Skeletal muscle cell (primary cell): ENCODE data around the gene CMBL.
A peak's percentile ranks its signal among the peaks of the same experiment; 100 is the strongest.
"Not testable (repeated sequence)": the region's sequence is repeated elsewhere in the genome, so short reads cannot be mapped to it uniquely, and the experiment has no call there.

Experiments
- DNase-seq: peaks from one replicate; pipeline ENCODE4 v3.0.0-alpha.2; 2010; ENCODE audit warnings: low read depth
- H3K4me3 ChIP-seq: 2 replicates; pipeline ENCODE4 v1.5.1; 2011; ENCODE audit warnings: low read depth, mild to moderate bottlenecking, control low read depth, low read length, moderate library complexity

The CMBL gene

DNA sequence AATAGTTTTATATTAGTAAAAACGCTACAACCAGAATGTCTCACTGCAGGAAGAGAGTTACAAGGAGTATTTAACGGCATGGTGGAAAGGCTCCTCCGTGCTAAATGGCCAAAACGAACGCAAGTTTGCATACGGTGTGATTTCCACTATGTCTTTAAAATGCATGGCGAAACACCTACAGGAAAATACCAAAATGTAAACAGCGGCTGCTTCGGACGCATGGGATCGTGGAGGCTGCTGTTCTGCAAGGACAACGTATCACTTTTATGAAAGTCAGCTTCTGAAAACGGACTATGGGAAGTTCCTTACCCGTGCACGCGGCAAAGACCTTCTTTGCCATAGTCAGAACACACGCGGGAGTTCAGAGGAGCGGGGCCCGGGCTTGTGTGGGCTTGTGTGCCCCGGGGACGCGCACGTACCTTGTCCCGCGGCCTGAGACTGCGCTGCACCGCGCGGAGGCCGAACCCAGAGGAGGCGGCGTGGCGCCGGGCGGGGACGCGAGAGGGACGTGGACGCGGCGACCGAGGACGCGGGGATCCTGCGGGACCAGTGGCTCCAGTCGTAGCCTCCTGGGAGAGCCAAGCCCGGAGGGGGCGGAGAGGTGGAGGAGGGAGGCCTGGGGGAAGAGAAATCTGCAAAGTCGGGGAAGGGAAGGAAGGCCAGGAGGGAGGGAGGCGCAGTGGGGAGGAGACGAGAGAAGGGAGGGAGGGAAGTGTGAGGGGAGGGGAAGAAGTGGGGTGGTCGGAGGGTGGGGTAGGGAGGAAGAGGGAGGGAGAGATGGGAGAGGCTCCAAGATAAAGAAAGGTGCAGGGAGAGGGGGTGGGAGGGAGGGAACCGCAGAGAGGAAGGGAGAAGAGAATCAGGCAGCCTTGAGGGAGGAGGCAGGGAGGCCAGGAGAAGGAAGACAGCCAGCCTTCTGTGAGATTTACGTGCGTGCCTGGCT, at the start of gene CMBL:
Gene CMBL (minus strand): TSS at position 697 of the 943 bp plus-strand sequence. CDS start 17,140 bp downstream, outside the sequence.
- no peak for DNase-seq

DNA sequence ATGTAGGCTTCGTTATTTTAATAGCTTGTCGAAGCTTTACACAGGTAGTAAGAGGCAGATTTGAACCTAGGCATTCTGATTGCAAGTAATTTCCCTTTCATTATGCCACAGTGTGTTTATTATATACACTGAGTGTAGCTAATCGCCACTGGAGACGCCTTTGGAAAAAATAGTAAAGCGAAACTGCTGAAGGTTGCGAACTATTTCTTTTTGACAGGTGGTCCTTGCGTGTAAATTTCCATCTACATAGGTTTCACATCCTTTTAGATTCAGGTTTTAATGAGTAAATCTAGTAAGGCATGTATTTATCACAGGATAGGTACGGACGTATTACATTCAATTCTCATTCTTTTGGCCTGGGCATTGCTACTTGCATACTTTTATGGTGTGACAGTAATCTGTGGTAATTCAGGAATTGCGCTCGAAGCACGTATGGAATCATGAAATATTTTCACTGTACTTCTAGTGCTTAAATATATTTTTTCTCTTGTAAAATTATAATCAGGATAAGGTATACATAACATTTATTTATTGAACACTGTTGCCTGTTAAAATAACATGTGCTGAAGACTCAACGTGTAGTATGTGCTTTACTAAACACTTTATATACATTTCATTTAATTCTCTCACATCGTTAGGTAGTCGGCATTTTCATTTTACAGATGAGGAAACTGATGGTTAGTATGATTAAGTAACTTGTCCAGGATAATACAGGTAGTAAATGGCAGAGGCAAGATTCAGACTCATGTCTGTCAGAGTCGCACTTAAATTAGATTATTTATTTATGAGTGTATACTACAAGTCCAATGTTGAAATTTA, 47.6 kb upstream of the CMBL start:
- peak overlapping the region; percentile 88 for H3K4me3 ChIP-seq
- DNase-seq, result no peak

More for the DNA sequence above, at the start of gene CMBL:
- H3K4me3 ChIP-seq, result peak within 1 kb of the TSS; percentile 64

DNA sequence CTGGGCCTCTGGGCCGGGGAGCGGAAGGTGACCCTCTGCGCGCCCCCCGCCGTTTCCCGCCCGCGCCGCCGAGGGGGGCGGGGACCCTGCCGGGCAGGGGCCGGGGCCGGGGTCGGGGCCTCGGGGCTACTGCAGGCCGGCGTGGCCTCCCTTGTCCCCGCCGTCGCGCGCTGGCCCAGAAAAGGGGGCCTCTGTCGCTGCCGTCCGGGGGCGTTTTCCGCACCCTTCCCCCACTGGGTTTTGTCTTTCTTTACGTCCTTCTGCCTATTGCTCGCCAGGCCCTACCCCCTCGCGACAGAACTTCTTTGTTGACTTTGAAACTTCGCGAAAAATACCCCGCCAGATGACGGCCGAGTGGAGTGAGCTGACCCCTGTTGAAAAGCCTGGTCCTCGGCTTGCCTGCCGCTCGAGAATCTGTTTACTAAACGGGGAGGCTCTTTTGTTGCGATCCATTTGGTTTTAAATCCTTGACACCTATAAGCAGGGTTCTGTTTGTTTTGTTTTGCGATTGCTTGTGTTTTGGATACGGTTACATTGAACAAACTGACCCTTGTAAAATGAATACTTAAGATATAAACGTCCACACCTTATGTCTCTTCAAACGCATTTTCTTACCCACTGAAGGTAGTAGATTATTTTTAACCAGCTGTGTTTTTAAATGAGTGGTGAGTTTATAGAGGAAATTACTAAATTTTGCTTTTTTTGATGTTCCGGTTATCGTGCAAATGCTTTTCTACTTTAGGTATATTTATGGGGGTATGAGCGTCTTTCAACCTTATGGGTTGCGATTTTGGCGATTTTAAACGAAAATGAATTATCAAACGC, 46.6 kb upstream of the CMBL start:
- H3K4me3 ChIP-seq, result peak overlapping the region; percentile 88
- DNase-seq, result no peak

DNA sequence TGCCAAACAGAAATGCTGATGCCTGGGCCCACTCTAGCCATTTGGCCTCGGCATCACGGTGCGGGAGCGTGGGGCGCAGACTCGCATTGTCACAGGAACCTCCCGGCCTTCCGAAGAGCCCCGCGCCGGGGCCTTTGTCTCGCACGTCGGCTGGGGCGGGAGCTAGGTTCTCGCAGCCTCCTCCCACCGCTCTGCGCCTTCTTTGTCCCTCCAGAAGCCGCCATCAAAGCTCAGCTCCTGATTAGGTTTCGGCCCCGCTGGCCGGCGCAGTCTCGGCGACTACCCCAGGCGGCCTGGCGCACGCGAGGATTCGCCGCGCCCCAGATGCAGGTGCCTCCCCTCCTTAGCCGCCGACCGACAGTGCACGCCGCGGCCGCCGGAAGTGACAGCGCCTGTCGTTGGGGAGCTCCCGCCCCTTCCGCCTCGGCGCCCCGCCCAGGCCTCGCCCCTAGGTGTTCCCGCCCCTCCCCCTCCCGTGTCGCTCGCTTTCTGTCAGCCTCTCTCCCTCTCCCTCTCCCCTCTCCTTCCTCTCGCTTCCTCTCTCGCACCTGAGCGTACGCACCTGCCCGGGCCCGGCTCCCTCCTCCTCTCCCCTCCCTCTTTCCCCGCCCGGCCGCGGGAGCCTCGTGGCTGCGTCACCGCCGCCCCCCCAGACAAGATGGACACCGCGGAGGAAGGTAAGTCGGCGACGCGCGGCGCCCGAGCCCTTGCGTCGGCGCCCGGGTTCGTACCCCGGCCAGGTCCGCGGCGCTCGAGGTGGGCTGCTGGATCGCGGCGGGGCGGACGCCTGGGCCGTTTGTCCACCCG, 45.7 kb upstream of the CMBL start, which contains the start of gene MARCHF6:
Gene MARCHF6 (plus strand): TSS at position 455 of the 807 bp plus-strand sequence. CDS start 204 bp downstream, at position 659.
- H3K4me3 ChIP-seq, result peak within 1 kb of the TSS; percentile 88
- peak; percentile 67 for DNase-seq

DNA sequence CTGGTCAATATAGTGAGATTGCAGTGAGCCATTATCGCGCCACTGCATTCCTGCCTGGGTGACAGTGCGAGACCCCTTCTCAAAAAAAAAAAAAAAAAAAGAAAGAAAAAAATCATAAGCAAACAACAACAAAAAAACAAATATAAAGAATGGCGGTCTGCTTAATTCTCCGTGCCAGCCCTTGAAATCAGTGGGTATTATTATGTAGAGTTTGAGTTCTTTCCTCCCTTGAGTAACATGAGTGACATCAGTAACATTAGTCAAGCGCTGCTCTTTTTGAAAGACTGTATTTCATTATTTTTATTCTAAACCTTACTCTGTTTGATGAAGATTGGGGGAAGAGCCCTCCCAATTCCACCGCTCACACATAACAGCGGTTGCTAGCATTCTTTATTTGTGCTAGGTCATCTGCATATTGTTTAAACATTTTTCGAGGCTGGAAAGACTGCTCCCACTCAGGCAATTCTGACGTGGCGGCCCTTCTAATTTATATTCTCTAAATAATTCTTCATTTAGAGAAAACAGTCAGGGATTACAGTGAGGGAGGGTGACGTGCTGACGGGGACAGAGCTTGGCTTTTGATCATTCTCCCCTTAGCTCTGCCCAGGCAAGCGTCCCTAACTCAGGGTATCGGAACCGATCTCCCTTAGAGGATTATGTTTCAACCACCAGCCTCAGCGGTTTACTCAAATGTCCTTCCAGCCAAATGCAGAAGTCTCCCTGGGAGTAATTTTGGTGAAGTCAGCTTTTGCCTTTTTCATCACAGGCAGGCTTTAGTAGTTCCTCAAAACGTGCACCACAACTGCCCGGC, 44.9 kb upstream of the CMBL start:
- H3K4me3 ChIP-seq, result peak overlapping the region; percentile 88
- DNase-seq, result no peak

DNA sequence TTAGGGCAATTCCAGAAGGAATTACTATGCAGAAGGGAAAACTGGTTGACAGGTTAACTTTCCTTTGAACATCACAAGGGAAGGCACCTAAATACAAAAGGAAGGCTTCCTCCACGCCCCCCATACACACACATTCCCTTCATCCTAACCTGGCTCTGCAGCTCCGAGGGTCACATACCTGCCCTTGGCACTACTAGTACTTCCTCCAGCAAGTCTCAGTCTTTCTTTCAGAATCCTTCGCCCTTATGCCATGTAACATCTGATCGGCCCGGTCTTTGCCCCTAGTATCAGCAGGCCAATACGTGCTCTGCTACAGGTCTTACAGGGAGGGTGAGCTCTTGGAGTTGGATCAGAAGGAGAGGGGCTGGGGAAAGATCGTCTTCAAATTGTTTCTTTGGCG, 44.2 kb upstream of the CMBL start:
- DNase-seq, result no peak
- no peak overlapping the region for H3K4me3 ChIP-seq

DNA sequence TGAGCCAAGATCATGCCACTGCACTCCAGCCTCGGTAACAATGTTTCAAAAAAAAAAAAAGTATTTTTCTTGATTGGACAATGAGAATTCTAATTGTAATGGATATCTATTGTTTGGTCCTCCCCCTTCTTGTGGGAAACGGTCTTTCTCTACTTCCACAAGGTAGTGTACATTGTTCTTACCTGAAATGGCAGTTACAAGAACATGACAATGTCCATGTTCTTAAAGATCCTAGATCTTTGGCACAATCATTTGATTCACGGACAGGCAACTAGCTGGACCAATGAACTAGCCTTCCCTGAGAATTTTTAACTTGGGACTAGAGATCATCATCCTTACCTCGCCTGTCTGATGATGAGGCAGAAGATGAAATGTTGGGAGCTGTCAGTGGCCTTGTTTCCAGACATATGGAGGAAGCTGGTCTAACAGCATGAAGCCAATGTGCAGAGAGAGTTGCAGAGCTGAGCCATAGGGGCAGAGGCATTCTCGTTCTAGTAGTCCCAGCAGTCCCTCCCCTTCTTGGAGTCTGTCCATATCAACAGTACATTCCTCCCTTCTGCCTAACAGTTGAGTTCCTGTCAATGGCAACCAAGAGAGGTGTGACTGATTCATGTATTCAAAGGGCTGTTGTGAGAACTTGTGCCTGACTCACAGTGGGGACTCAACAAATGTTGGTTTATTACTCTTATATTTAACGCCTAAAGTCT, 43.6 kb upstream of the CMBL start:
- DNase-seq, result peak; percentile 65
- H3K4me3 ChIP-seq, result no peak overlapping the region

DNA sequence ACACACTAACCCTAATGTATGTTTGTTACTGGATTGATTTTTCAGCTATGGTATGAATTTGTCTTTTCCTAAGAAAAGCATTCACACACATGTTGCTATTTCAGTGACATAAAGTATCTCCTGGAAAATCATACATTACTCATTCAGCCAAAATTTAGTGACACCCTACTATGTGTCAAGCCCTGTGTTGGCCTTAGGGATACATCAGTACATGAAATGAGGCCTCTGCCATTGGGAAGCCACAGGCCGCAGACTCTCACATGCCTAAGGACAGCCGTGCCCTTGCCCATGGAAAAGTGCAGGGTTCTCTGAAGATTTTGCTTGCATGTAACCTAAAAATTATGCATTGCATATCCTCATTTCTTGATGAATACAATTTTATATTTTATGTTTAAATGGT, 40.6 kb upstream of the CMBL start:
- H3K4me3 ChIP-seq, result no peak overlapping the region
- no peak for DNase-seq

DNA sequence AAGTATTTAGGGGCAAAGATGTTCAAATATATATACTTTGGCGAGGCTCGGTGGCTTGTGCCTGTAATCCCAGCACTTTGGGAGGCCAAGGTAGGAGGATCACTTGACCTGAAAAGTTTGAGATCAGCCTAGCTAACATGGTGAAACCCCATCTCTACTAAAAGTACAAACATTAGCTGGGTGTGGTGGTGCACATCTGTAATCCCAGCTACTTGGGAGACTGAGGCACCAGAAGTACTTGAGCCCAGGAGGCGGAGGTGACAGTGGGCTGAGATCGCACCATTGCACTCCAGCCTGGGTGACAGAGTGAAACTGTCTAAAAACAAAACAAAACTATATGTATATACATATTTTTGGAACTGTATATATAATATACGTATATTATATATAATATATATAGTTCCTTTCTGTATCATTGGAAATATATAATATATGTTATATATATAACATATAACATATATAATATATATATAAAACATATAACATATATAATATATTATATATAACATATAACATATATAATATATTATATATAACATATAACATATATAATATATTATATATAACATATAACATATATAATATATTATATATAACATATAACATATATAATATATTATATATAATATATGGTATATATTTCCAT, 36.9 kb upstream of the CMBL start:
- not testable (repeated sequence) for DNase-seq, H3K4me3 ChIP-seq

DNA sequence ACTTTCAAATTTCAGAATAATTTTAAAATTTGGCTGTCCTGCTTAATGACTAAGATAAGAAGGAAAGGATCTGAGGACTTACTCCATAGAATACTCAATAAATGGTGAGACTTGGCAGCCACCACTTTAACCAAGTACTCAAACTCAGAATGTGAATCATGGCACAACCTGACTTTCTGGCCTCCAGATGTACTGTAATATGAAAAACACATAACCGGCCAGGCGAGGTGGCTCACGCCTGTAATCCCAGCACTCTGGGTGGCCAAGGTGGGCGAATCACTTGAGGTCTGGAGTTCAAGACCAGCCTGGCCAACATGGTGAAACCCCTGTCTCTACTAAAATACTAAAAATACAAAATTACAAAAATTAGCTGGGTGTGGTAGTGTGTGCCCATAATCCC, 35.8 kb upstream of the CMBL start:
- no peak for DNase-seq
- H3K4me3 ChIP-seq, result no peak overlapping the region

DNA sequence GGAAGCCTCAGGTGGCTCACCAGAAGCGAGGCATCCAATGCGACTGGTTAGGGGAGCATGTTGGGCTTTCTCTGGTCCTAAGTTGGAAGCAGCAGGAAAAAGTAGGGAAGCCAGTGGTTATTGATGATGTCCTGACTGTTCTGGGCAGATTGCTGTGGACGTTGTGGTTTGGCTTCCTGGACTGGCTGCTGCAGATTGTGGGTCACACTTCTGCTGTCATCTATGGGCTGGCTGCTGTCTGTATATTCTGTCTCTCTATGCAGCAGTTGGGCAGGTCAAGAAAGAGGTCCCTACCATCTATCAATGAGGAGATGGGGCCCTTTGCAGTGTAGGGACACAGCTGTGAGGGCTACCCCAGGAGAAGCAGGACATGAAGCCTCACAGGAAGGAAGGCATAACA, 32.3 kb upstream of the CMBL start:
- no peak for DNase-seq
- no peak overlapping the region for H3K4me3 ChIP-seq

DNA sequence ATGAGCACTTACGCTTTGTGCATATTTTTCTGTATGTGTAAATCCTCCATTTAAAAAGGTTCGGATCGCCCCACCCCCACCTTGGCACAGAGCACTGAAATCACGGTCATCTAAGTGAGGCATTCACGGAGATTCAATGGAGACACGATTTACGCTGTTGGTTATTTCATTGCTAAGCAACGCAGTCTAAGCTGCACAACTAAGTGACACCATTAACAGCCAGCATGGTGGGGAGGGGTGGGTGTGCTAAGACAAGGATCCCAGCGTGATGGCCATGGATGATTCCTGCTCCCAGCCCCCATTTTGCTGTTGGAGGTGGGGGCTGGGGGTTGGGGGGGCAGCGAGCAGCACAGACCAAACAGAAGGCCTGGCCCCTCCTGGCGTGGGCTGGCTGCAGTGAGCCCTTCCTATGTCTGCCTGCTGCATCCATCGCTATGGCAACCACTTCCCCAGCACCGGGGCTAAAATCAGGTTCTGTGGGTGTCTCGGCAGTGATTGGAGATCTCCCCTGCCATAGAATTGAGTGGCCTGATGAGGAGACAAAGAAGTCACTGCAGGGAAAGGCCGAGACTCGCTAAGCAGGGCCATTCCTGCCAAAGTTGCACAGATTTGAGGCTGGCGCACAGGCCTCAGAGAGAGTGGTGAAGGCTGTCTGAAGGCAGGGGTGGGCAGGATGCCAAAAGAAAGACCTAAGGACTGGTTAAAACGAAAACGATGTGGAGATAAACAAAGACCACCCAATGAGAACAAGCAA, 31.5 kb upstream of the CMBL start:
- no peak overlapping the region for H3K4me3 ChIP-seq
- no peak for DNase-seq

DNA sequence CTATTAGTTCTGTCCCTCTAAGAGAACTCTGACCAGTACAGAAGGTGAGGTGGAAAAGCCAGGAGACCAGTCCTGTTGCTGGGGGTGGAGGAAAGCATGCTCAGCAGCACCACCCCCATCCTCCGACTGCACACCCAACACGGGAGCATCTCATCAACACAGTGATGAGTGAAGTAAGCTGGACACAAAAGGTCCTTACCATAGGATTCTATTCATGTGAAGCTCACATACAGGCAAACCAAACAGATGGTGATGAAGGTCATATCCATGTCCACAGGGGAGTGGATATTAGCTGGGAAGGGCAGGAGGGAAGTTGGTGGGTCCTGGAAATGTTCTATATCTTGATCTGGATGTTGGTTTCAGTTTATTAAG, 31.0 kb upstream of the CMBL start:
- H3K4me3 ChIP-seq, result no peak overlapping the region
- no peak for DNase-seq

DNA sequence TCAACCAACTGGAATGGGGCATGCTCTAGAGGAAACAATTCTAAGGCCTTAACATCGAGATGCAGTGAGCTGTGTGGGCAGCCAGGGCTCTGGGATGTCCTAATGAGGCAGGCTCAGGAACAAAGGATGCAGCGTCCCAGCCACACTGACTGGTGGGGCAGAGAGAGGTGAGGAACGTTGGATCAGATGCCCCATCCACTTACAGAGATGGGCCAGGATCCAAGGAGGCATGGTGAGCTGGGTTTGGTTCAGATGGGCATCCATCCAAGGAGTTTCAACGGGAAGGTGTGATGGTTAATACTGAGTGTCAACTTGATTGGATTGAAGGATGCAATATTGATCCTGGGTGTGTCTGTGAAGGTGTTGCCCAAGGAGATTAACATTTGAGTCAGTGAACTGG, 30.3 kb upstream of the CMBL start:
- H3K4me3 ChIP-seq, result no peak overlapping the region
- DNase-seq, result no peak

DNA sequence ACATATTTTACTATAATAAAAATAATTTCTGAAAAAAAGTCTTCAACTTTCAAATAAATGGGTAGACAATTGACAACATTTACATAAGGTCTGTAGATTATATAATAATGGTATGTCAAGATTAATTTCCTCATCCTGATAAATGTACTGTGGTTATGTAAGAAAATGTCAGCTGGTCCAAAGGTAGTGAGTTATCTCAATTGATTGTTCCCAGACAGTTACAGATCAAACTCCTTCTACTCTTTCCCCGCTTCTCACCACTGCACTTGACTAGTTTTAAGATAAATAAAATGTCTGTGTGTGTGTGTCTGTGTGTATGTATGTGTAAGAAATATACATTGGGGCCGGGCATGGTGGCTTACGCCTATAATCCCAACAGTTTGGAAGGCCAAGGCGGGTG, 29.4 kb upstream of the CMBL start:
- H3K4me3 ChIP-seq, result no peak overlapping the region
- DNase-seq, result no peak
